ENCODE data around the gene NAV3.

- TF ChIP-seq CTCF (IDR thresholded peaks at IDR 0.05; ENCODE audit: low read length) (no peak), EZH2phosphoT487 (IDR thresholded peaks at IDR 0.05; ENCODE audit: low read length) (no peak)
Measured at GRCh38 chr12:78189656-78190055, 359.0 kb downstream of the NAV3 start.
